Activated naive CD8-positive, alpha-beta T cell treated with anti-CD3 and anti-CD28 coated beads for 36 hours (primary cell): ENCODE data around the gene UHRF1. TPM values are rescaled to one million over a fixed set of nuclear protein-coding genes. Genes with fewer than 3 reads are reported as not detected.

ENCODE experiments used
- DNase-seq: peaks from one replicate; pipeline ENCODE4 v3.0.0; 2021
- H3K27ac Mint-ChIP-seq: one replicate; pipeline ENCODE4 v1.8.0; 2022; ENCODE audit warnings: mild to moderate bottlenecking, moderate library complexity, mixed read lengths
- H3K27me3 Mint-ChIP-seq: one replicate; pipeline ENCODE4 v1.8.0; 2022; ENCODE audit warnings: mild to moderate bottlenecking, mixed read lengths
- H3K36me3 Mint-ChIP-seq: one replicate; pipeline ENCODE4 v1.8.0; 2021; ENCODE audit warnings: mild to moderate bottlenecking, mixed read lengths
- H3K4me1 Mint-ChIP-seq: one replicate; pipeline ENCODE4 v1.8.0; 2021; ENCODE audit warnings: mixed read lengths
- H3K4me3 Mint-ChIP-seq: one replicate; pipeline ENCODE4 v1.8.0; 2022; ENCODE audit warnings: mild to moderate bottlenecking, moderate library complexity, mixed read lengths
- H3K9me3 Mint-ChIP-seq: one replicate; pipeline ENCODE4 v1.8.0; 2022; ENCODE audit warnings: mixed read lengths
- total RNA-seq, 2 experiments: library from RNA; stranded (reverse); gene quantifications; one replicate each; pipeline ENCODE4 v1.2.3, GENCODE V29; 2021

UHRF1 gene
- total RNA-seq, 2 experiments from 2014 or later: 244 to 245 TPM

DNA sequence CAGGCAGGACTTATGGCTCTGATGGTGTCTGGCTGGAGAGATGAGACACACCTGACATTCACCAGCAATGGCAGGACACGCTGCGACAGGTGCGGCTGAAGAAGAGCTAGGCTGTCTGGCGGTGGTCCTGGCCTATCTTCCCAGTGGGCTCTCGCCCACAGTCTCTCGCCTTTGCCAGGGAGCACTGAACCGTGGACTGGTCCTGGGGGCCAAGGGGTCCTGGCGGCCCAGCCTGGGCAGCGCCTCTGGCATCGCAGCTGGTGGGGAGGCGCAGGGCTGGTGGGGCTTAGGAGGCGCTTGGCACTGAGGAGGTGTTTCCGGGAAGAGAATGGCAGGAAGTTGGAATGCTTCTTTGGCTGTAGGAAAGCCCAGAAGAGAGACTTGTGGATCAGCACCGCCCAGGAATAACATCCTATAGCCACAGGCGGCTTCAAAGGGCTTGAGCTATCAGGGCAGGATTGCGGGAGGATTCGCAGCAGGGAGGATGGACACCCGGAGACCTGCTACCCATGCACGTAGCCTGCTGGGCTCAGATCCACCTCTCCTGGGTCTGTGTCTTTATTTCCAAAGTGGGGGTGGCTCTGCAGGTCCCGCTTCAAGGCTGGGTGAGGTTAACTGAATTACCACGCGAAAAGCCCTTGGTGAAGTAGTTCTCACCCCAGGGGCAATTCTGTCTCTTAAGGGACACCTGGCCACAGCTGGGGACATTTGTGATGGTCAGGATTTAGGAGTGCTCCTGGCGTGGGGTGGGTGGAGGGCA is 74.2 kb downstream of the UHRF1 start:
- H3K9me3 Mint-ChIP-seq: no peaks in the 10 kb centered on the region
- H3K4me3 Mint-ChIP-seq: no peak overlapping the region
- no peak for DNase-seq
- no peaks in the 10 kb centered on the region for H3K36me3 Mint-ChIP-seq
- H3K27me3 Mint-ChIP-seq: no peaks in the 10 kb centered on the region
- H3K4me1 Mint-ChIP-seq: peaks cover 25% of the 10 kb centered on the region
- H3K27ac Mint-ChIP-seq: no peak overlapping the region

DNA sequence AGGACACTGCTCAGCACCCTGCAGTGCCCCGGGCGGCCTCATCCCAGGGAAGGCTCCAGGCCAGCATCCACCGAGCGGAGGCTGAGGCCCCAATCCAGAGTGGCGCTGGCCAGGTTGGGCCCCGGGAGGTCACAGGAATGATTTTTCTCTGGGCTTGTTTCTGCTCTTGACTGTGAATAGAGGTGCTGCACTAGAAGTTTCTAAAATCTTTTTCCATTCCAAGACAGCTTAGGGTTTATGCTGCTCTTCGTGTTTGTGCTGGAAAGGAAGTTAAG is 74.7 kb downstream of the UHRF1 start:
- no peak for DNase-seq
- Mint-ChIP-seq H3K27ac (no peak overlapping the region), H3K36me3 (no peaks in the 10 kb centered on the region), H3K9me3 (no peaks in the 10 kb centered on the region), H3K4me1 (peaks cover 25% of the 10 kb centered on the region), H3K4me3 (no peak overlapping the region), H3K27me3 (no peaks in the 10 kb centered on the region)

DNA sequence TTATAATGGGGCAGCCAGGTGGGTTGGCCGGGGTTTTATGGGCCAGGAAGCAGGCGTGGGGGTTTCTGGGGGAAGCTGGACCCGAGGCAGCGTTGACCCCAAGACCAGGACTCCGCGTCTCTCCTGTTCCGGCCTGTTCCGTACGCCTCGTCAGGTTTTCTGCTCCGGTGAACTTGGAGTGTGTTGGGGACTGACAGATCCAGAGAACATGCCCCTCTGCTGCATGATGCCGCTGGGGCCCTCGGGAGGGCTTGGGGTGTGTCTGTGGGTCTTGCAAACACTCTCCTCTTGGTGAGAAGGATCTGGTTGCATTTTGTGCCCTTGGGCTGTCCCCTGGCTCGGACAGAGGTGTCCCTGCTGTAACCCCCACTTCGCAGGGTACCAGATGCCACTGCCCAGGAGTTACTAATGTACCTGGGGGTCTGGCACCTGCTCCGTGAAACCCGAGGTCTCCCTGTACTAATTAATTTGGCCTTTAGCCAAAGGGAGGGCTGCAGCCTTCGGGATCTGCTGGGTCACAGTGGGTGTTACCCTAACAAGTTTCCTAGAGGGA is 75.2 kb downstream of the UHRF1 start:
- Mint-ChIP-seq H3K36me3 (no peaks in the 10 kb centered on the region), H3K9me3 (no peaks in the 10 kb centered on the region), H3K4me3 (no peak overlapping the region), H3K27ac (no peak overlapping the region), H3K27me3 (no peaks in the 10 kb centered on the region), H3K4me1 (peaks cover 22% of the 10 kb centered on the region)
- DNase-seq: no peak

DNA sequence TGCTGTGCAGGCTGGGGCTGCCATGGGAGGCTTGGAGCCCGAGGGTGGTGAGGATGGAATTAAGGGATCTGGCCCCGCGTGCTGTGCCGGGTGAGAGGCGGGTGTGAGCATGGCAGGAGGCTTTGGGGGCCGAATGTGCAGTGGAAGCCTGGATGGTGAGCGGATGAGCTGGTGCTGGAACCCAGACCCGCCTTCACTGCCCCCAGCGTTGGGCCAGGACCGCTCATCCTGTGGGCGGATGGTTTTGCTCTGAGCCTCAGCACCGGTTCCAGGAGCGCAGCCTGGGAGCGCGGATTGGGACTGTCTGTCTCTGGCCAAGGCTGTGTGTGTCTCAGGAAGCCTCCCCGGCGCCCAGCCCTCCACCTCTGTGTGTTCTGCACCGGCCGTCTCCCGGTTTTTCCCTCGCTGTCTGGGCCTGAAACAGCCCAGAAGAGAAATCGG is 76.3 kb downstream of the UHRF1 start:
- no peak overlapping the region for H3K27ac Mint-ChIP-seq
- peaks cover 21% of the 10 kb centered on the region for H3K4me1 Mint-ChIP-seq
- DNase-seq: no peak
- no peaks in the 10 kb centered on the region for H3K36me3 Mint-ChIP-seq
- H3K27me3 Mint-ChIP-seq: no peaks in the 10 kb centered on the region
- no peak overlapping the region for H3K4me3 Mint-ChIP-seq
- no peaks in the 10 kb centered on the region for H3K9me3 Mint-ChIP-seq

DNA sequence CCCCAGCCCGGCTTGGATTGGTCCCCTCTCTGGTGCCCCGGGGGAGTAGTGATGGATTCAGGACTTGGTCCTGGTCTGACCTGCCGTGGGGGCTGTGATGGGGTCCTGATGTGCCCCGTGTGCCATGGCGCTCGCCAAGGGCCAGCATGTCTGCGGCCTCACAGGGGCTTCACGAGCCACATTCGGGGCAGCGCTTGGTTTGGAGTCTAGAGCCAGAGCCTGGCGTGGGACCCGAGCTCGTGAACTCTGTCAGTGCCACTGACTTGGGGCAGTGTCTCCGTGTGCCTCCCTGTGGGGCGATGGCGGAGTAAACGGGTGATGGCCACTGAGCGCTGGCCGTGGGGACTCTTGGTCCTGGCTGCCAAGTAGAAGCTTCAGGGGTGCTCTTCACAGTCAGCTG is 76.8 kb downstream of the UHRF1 start:
- Mint-ChIP-seq H3K4me1 (peaks cover 19% of the 10 kb centered on the region), H3K27ac (no peak overlapping the region), H3K4me3 (no peak overlapping the region), H3K9me3 (no peaks in the 10 kb centered on the region), H3K36me3 (no peaks in the 10 kb centered on the region), H3K27me3 (no peaks in the 10 kb centered on the region)
- DNase-seq: no peak

DNA sequence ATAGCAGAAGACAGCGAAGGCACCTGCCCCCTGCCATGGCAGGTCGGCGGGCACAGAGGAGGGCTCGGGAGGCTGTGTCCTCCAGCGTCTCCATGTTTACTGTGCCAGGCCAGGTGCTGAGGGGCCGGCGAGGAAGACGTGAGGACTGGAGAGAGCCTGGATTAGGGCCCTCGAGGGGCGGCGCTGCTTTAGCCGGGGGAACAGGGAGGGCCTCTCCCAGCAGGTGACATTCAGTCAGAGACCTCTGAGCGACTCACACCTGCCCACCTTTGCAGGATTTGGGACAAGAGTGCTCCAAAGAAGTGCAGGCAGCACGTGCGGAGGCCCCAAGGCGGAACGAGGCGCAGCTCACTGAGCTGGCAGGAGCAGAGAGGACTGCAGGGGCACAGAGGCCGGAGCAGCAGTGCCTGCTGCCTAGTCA is 77.2 kb downstream of the UHRF1 start:
- Mint-ChIP-seq H3K27ac (no peak overlapping the region), H3K9me3 (no peaks in the 10 kb centered on the region), H3K36me3 (peaks cover 1% of the 10 kb centered on the region), H3K27me3 (no peaks in the 10 kb centered on the region), H3K4me3 (no peak overlapping the region), H3K4me1 (peaks cover 19% of the 10 kb centered on the region)
- DNase-seq: no peak

DNA sequence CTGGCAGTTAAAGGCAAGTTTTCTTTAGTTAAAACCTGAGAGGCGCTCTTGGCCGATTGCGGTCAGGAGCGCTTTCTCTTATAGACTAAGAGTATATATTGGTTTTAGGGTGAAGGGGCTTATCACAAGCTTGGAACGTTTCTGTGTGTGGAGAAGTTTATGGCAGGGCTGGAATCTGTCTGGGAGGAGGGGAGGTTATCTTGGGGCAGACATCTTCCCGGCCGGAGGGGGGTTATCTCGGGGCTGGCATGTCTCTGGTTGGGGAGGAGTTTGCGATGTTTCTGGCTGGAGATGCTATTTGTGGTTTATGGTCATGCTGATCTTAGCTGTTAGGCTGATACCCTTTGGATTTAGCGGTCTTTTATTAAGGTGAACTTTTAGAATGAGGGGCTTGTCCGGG is 78.0 kb downstream of the UHRF1 start:
- no peak overlapping the region for H3K4me3 Mint-ChIP-seq
- DNase-seq: no peak
- H3K4me1 Mint-ChIP-seq: peaks cover 17% of the 10 kb centered on the region
- no peaks in the 10 kb centered on the region for H3K27me3 Mint-ChIP-seq
- no peak overlapping the region for H3K27ac Mint-ChIP-seq
- H3K36me3 Mint-ChIP-seq: peaks cover 6% of the 10 kb centered on the region
- H3K9me3 Mint-ChIP-seq: no peaks in the 10 kb centered on the region

DNA sequence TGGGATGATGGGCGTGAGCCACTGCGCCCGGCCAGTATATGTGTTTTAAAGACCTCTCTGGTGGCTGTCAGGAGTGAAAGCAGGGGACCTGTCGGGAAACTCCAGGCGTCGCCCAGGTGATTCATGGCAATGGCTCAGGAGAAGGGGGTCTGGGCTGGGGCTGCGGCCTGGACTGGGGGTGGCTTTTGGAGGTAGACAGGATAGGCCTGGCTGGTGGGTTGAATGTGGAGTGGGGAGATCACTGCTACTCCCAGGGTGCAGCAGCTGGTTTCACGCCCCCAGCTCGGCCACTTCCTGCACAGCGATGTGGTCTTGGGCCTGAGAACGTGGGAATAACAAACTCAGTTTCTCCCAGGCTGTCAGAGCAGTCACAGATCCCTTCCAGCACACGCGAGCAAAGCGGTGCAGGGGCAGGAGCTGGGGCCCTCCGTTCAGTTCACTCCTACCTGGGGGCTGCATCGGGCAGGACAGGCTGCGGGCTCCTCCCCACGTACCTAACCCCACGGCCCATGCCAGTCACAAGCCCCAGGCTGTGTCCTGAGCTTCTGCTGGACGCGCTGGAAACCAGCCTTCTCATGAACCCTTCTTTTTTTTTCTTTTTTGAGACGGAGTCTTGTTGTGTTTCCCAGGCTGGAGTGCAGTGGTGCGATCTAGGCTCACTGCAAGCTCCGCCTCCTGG is 78.5 kb downstream of the UHRF1 start:
- Mint-ChIP-seq H3K4me1 (peaks cover 17% of the 10 kb centered on the region), H3K27ac (no peak overlapping the region), H3K36me3 (peaks cover 10% of the 10 kb centered on the region), H3K27me3 (no peaks in the 10 kb centered on the region), H3K4me3 (no peak overlapping the region), H3K9me3 (peaks cover 2% of the 10 kb centered on the region)
- no peak for DNase-seq

DNA sequence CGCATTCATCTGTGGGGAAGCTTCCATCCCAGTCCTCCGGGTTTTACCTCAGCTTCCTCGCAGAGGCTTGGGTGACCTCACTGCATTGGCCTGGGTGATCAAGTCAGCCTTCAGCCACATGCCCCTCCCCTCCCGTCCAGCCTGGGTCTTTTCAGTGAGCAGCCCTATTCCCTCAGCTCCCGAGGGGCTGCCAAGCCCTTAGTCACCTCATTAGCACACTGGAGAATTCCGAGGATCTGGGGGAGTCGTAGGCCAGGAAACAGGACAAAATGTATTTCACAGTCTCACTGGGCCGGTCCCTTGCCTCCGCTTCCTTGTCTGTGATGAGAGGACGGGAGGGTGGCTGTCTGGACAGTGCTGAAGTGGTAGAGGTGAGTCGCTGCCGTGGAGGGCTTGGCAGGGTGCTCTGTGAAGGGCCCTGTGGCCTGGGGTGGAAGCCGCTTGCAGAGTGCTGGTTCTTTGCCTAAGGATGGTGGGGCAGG is 79.5 kb downstream of the UHRF1 start:
- Mint-ChIP-seq H3K4me1 (peaks cover 17% of the 10 kb centered on the region), H3K4me3 (no peak overlapping the region), H3K9me3 (peaks cover 4% of the 10 kb centered on the region), H3K36me3 (peaks cover 18% of the 10 kb centered on the region), H3K27ac (no peak overlapping the region), H3K27me3 (no peaks in the 10 kb centered on the region)
- DNase-seq: no peak

DNA sequence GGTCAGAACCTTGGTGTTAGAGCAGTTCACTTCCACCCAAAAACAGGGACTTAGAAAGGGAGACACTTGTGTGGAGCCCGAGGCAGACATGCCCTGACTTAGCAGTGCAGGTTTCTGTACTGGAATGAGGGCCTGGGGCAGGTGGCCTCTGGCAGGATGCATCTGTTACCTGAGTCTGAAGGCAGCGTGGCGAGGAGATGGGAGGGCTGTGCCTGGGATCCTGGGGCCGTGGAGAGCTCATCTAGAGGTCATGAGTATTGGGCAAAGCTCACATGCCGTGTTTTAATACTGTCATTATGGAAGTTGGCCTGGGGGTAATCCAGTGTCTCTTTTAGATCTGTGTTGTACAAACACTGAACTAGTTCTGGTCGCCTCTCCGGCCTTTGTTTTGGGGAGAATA is 81.0 kb downstream of the UHRF1 start:
- no peak overlapping the region for H3K4me3 Mint-ChIP-seq
- no peaks in the 10 kb centered on the region for H3K27me3 Mint-ChIP-seq
- peaks cover 4% of the 10 kb centered on the region for H3K9me3 Mint-ChIP-seq
- H3K4me1 Mint-ChIP-seq: peaks cover 14% of the 10 kb centered on the region
- peaks cover 19% of the 10 kb centered on the region for H3K36me3 Mint-ChIP-seq
- DNase-seq: no peak
- no peak overlapping the region for H3K27ac Mint-ChIP-seq

DNA sequence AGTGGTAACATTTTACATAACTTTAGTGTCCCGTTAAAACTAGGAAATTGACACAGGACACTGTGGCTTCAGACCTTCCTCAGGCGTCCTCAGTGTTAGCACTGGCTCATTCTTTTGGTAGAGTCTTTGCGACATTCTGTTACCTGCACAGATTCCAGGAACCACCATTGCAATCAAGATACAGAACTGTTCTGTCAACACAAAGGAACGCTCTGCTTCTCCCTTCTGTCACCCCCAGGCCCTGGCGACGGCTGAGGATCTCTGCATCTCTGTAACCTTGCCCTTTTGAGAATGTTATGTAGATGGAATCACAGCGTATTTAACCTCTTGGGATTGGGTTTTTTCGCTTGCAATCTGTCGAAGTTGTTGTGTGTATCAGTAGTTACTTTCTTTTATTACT is 82.2 kb downstream of the UHRF1 start:
- no peaks in the 10 kb centered on the region for H3K27me3 Mint-ChIP-seq
- DNase-seq: no peak
- H3K4me3 Mint-ChIP-seq: no peak overlapping the region
- H3K4me1 Mint-ChIP-seq: peaks cover 10% of the 10 kb centered on the region
- H3K9me3 Mint-ChIP-seq: peaks cover 4% of the 10 kb centered on the region
- peaks cover 19% of the 10 kb centered on the region for H3K36me3 Mint-ChIP-seq
- H3K27ac Mint-ChIP-seq: no peak overlapping the region

DNA sequence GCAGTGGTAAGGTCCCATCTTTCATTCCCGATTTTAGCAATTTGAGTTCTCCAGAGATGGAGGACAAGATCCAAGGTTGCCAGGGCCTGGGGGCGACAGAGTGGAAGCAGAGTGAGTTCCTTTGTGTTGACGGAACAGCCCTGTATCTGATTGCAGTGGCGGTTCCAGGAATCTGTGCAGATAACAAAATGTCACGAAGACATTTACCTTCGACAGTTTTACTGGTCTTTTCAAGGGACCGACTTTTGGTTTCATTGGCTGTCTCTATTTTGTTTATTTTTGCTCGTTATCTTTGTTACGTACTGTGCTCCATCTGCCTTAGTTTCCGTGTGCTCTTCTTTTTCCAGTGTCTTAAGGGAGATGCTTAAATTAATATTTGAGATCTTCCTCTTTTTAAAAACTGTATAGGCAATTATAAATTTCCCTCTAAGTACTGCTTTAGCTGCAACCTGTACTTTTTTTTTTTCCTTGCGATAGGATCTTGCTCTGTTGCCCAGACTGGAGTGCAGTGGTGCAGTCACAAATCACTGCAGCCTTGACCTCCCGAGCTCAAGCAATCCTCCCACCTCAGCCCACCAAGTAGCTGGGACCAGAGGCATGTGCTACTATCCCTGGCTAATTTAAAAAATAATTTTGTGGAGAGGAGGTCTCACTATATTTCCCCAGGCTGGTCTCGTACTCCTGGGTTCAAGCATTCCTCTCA is 82.8 kb downstream of the UHRF1 start:
- Mint-ChIP-seq H3K4me3 (no peak overlapping the region), H3K9me3 (peaks cover 4% of the 10 kb centered on the region), H3K27ac (no peak overlapping the region), H3K27me3 (no peaks in the 10 kb centered on the region), H3K4me1 (peaks cover 9% of the 10 kb centered on the region), H3K36me3 (peaks cover 19% of the 10 kb centered on the region)
- no peak for DNase-seq

DNA sequence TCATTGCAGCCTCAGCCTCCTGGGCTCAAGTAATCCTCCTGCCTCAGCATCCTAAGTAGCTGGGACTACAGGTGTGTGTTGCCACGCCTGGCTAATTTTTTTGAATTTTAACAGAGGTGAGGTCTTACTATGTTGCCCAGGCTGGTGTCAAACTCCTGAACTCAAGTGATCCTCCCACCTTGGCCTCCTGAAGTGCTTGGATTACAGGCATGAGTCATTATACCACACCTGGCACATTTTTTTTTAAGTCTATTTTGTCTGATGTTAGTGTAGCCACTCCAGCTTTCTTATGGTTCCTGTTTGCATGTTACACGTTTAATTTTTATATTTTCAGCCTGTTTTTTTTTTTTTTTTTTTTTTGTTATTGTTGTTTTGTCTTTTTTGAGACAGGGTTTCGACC is 84.4 kb downstream of the UHRF1 start:
- peaks cover 4% of the 10 kb centered on the region for H3K9me3 Mint-ChIP-seq
- H3K36me3 Mint-ChIP-seq: peaks cover 19% of the 10 kb centered on the region
- H3K27ac Mint-ChIP-seq: no peak overlapping the region
- no peak overlapping the region for H3K4me3 Mint-ChIP-seq
- H3K27me3 Mint-ChIP-seq: no peaks in the 10 kb centered on the region
- no peak for DNase-seq
- no peaks in the 10 kb centered on the region for H3K4me1 Mint-ChIP-seq

DNA sequence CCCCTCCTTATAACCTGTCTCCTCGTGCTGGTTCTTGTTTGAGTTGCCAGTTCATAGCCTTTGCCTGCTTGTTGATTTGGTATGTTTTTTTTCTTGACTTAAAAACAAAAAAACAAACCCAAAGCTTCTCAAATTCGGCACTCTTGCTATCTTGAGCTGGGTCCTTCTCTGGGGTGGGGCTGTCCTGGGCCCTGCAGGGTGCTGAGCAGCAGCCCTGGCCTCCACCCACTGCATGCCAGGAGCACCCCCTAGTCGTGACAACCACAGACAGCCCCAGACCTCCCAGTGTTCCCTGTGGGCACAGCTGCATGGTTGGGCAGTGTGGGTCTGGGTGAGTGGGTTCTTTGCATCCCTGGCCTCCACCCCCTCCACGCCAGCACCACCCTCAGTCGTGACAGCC is 87.4 kb downstream of the UHRF1 start:
- Mint-ChIP-seq H3K27ac (no peak overlapping the region), H3K4me3 (no peak overlapping the region), H3K36me3 (peaks cover 16% of the 10 kb centered on the region), H3K4me1 (no peaks in the 10 kb centered on the region), H3K27me3 (no peaks in the 10 kb centered on the region), H3K9me3 (peaks cover 4% of the 10 kb centered on the region)
- no peak for DNase-seq

DNA sequence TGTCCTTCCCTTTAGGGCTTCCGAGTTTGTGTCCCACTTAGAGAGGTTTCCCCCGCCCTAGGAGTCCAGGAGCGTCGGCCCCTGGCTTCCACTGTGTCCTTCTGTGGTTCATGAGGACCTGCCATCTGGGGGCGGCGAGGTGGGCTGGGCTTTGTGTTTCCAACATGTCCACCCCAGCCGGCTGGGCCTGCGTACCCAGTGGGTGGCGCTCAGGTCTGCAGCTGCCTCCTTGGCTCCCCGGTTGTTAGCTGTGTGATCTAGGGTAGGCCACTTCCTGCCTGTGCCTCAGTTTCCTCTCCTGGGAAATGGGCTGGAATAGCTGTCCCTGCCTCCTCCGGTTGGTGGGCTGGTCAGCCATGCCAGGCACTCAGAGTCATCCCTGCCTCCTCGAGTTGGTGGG is 88.0 kb downstream of the UHRF1 start:
- no peak for DNase-seq
- Mint-ChIP-seq H3K27me3 (no peaks in the 10 kb centered on the region), H3K36me3 (peaks cover 13% of the 10 kb centered on the region), H3K9me3 (peaks cover 4% of the 10 kb centered on the region), H3K27ac (no peak overlapping the region), H3K4me1 (peaks cover 2% of the 10 kb centered on the region), H3K4me3 (no peak overlapping the region)
